ENCODE results near the gene ATG7.

ATG7 gene

GRCh38 chr3:11534011-11534792, 262.0 kb downstream of the ATG7 start:
- Histone ChIP-seq H3K27me3 (ENCODE audit: low read length) (no peaks in the 10 kb centered on the region), H3K4me3 (ENCODE audit: insufficient read depth, low read length, poor library complexity, severe bottlenecking) (no peak overlapping the region), H3K36me3 (ENCODE audit: low read length) (no peaks in the 10 kb centered on the region), H3K9ac (ENCODE audit: low read length) (no peak overlapping the region), H3K27ac (ENCODE audit: low read depth, low read length) (no peak overlapping the region), H2AFZ (ENCODE audit: low read depth, low read length, severe bottlenecking) (no peak overlapping the region), H3K4me2 (ENCODE audit: low read depth, low read length, poor library complexity, severe bottlenecking) (no peak overlapping the region), H3K9me2 (replicated peaks; ENCODE audit: insufficient read depth, low read length) (no peaks in the 10 kb centered on the region), H3F3A (ENCODE audit: insufficient read depth) (no peaks in the 10 kb centered on the region), H3K79me2 (ENCODE audit: insufficient read depth, low read length) (no peaks in the 10 kb centered on the region), H4K20me1 (ENCODE audit: low read depth, low read length) (no peaks in the 10 kb centered on the region), H3K9me3 (ENCODE audit: insufficient read depth, low read length) (no peaks in the 10 kb centered on the region)
- TF ChIP-seq EZH2phosphoT487 (conservative IDR thresholded peaks at IDR 0.05; ENCODE audit: low read length) = no peak
- TF ChIP-seq CTCF (IDR thresholded peaks at IDR 0.05; ENCODE audit: insufficient read depth, low read length, poor library complexity, severe bottlenecking) = no peak

GRCh38 chr3:11534793-11535101, 262.6 kb downstream of the ATG7 start:
- TF ChIP-seq CTCF (IDR thresholded peaks at IDR 0.05; ENCODE audit: insufficient read depth, low read length, poor library complexity, severe bottlenecking) = no peak
- TF ChIP-seq EZH2phosphoT487 (conservative IDR thresholded peaks at IDR 0.05; ENCODE audit: low read length) = no peak
- no peaks in the 10 kb centered on the region for H3F3A ChIP-seq (ENCODE audit: insufficient read depth)
- H3K36me3 ChIP-seq (ENCODE audit: low read length) = no peaks in the 10 kb centered on the region
- no peaks in the 10 kb centered on the region for H3K9me3 ChIP-seq (ENCODE audit: insufficient read depth, low read length)
- H3K9ac ChIP-seq (ENCODE audit: low read length) = no peak overlapping the region
- no peaks in the 10 kb centered on the region for H4K20me1 ChIP-seq (ENCODE audit: low read depth, low read length)
- no peak overlapping the region for H2AFZ ChIP-seq (ENCODE audit: low read depth, low read length, severe bottlenecking)
- no peak overlapping the region for H3K4me2 ChIP-seq (ENCODE audit: low read depth, low read length, poor library complexity, severe bottlenecking)
- no peaks in the 10 kb centered on the region for H3K9me2 ChIP-seq (replicated peaks; ENCODE audit: insufficient read depth, low read length)
- no peak overlapping the region for H3K27ac ChIP-seq (ENCODE audit: low read depth, low read length)
- H3K27me3 ChIP-seq (ENCODE audit: low read length) = no peaks in the 10 kb centered on the region
- no peaks in the 10 kb centered on the region for H3K79me2 ChIP-seq (ENCODE audit: insufficient read depth, low read length)
- H3K4me3 ChIP-seq (ENCODE audit: insufficient read depth, low read length, poor library complexity, severe bottlenecking) = no peak overlapping the region

GRCh38 chr3:11535243-11535960, 263.2 kb downstream of the ATG7 start:
- no peaks in the 10 kb centered on the region for H3K9me2 ChIP-seq (replicated peaks; ENCODE audit: insufficient read depth, low read length)
- no peaks in the 10 kb centered on the region for H3K27me3 ChIP-seq (ENCODE audit: low read length)
- no peak overlapping the region for H3K4me2 ChIP-seq (ENCODE audit: low read depth, low read length, poor library complexity, severe bottlenecking)
- no peak overlapping the region for H2AFZ ChIP-seq (ENCODE audit: low read depth, low read length, severe bottlenecking)
- H3K4me3 ChIP-seq (ENCODE audit: insufficient read depth, low read length, poor library complexity, severe bottlenecking) = no peak overlapping the region
- no peaks in the 10 kb centered on the region for H4K20me1 ChIP-seq (ENCODE audit: low read depth, low read length)
- no peak overlapping the region for H3K27ac ChIP-seq (ENCODE audit: low read depth, low read length)
- H3F3A ChIP-seq (ENCODE audit: insufficient read depth) = no peaks in the 10 kb centered on the region
- no peaks in the 10 kb centered on the region for H3K79me2 ChIP-seq (ENCODE audit: insufficient read depth, low read length)
- TF ChIP-seq CTCF (IDR thresholded peaks at IDR 0.05; ENCODE audit: insufficient read depth, low read length, poor library complexity, severe bottlenecking) = no peak
- no peak for TF ChIP-seq EZH2phosphoT487 (conservative IDR thresholded peaks at IDR 0.05; ENCODE audit: low read length)
- H3K36me3 ChIP-seq (ENCODE audit: low read length) = no peaks in the 10 kb centered on the region
- H3K9me3 ChIP-seq (ENCODE audit: insufficient read depth, low read length) = no peaks in the 10 kb centered on the region
- no peak overlapping the region for H3K9ac ChIP-seq (ENCODE audit: low read length)

Measured in SU-DHL-6 (cell line).